ENCODE data around the gene PDXK. TPM values are rescaled to one million over a fixed set of nuclear protein-coding genes. Genes with fewer than 3 reads are reported as not detected.

The PDXK gene
- total RNA-seq, 2 donors from 2014 or later: 74.7 to 109 TPM

DNA sequence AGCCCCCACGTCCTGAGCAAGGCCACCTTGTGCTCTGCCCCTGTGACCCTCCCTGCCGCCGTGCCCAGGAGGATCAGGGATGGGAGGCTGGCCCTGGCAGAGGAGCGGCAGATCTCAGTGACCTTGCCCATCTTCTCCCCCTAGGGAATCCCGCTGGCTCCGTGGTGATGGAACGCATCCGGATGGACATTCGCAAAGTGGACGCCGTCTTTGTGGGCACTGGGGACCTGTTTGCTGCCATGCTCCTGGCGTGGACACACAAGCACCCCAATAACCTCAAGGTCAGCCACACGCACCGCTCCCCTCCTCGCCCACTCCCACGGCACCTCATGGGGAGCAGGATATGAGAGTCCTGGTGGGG lies 34.5 kb downstream of the PDXK start:
- no peak for DNase-seq (ENCODE audit: low spot score)
- intact Hi-C loops (cut with DNase I): loop anchor here in 1 of 2 donors (10.0 kb wide), 1 partner anchor 799 kb away; no protein-coding TSS in a partner anchor

DNA sequence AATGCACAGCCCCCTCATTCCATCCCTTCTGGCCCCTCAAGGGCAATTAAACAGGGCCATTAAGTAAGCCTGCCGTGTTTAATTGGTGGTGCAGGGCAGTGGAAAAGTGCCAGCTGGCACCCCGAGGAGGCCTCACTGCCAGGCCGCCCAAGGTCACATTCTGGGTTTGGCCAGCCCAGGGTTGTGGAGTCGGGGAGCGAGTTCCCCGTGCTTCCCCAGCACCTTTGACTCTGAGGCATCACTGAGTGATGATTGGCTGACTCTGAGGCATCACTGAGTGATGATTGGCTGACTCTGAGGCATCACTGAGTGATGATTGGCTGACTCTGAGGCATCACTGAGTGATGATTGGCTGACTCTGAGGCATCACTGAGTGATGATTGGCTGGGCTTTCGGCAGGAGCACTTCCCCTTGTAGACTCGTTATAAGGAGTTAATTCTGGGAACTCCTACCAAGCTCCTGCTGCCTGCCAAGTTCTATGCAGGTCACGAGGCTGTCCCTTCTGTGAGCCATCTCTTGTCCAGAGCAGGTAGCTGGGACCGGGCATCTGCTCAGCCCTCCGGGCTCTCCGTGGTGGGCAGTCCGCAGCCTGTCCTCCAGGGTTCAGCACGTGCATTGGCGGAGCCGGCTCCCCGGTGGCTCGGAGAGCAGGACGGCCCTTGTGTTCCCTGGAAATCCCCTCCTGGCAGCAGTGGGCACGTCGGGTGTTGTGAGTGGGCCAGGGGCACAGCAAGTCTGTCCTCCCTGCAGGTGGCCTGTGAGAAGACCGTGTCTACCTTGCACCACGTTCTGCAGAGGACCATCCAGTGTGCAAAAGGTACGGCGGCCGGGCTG lies 36.2 kb downstream of the PDXK start:
- DNase-seq (ENCODE audit: low spot score): no peak
- intact Hi-C loops (cut with DNase I): loop anchor here in 1 of 2 donors (10.0 kb wide), 1 partner anchor 800 kb away; no protein-coding TSS in a partner anchor

DNA sequence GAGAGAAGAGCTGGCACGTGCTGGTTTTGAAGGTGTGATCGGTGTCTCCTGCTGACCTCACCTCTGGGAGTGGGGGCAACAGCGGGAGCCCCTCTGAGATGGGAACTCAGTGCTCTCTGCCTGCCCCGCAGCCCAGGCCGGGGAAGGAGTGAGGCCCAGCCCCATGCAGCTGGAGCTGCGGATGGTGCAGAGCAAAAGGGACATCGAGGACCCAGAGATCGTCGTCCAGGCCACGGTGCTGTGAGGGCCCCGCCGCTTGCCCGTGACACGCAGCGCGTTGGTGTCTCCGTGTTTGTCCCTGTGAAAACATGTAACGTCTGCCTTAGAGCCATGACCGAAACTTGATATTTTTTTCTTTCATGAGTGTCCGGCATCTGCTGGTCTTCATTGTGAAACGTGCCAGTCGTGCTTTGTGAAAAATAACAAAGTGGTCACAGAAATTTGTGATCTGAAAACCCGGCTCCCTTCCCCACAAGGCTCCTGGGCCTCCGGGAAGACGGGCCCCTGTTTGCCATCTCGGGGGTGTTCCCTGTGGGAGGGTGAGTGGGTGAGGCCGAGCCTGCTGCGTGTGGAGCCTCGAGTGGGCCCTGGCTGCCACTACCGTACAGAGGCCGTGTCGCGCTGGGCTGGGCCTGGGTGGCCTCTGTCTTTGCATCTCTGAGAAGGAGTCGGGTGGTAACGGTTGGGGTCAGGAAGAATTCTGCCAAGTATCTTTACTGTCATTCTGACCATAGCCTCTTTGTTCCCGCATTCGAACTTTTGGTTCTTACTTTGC lies 37.1 kb downstream of the PDXK start:
- DNase-seq (ENCODE audit: low spot score): no peak
- intact Hi-C loops (cut with DNase I): loop anchor here in 1 of 2 donors (10.0 kb wide), 1 partner anchor 801 kb away; no protein-coding TSS in a partner anchor

DNA sequence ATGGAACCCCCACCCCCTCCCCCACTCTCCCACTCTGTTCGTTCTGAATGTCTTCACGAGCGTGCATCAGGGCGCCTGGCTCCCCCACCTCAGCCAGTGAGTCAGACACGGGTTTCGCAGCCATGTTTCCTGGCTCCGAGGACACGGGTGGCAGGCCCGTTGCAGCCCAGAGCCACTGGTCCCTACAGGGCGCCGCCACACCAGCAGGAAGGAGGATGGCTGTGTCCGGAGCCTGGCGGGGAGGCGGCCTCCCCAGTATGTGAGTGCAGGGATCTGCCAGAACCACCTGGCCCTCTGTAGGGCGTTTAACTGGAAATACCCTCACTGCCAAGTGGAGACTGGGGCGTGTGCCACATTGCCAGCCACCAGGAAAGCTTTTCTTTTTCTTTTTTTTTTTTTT lies 38.7 kb downstream of the PDXK start:
- no peak for DNase-seq (ENCODE audit: low spot score)

DNA sequence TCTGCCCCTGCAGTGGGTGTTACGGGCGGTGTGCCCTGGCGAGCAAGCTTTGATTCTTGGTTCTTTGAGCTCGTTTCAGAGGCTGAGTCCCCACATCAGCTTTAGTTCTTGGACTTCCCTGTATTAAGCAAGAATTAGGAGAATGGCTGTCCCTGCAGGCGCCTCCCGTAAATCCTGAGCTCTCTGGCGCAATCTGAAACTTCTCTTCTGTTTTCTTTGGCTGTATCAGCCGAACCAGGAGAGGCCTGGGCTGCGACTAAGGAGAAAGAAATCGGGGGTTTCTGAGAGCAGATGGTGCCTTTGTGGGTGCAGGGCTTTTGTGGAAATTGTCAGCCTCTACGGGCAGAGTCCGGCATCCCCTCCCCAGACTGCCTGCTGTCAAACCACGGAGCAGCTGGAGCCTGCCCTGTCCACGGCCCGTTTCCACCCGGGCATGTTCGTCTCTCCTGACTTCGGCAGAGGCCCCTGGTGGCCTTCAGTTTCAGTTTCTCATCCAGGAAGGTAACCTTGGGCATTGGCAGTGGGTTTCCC lies 39.2 kb downstream of the PDXK start:
- intact Hi-C loops (cut with DNase I): loop anchor here in 1 of 2 donors (10.0 kb wide), 1 partner anchor 803 kb away; no protein-coding TSS in a partner anchor
- no peak for DNase-seq (ENCODE audit: low spot score)

More for the DNA sequence above, 38.7 kb downstream of the PDXK start:
- intact Hi-C loops (cut with DNase I): loop anchor here in 1 of 2 donors (10.0 kb wide), 1 partner anchor 803 kb away; no protein-coding TSS in a partner anchor

DNA sequence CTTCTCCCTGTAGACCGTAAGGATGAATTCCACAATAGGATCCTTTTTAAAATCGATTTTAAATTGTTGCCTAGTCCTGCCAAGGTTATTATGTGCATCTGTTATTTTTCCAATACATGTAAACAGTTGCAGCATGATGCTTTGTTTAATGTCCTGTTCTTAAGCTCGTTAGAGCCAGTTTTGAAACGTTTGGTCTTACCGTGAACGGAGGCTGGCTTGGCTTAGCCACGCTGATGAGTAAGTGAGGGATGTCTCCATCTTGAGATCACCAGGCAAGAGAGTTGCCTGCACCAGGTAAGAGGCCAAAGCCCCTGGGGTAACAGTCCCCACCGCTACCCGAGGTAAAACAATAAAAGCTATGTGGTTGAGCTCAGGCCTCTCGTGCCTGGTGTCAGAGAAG lies 39.9 kb downstream of the PDXK start:
- DNase-seq (ENCODE audit: low spot score): no peak

DNA sequence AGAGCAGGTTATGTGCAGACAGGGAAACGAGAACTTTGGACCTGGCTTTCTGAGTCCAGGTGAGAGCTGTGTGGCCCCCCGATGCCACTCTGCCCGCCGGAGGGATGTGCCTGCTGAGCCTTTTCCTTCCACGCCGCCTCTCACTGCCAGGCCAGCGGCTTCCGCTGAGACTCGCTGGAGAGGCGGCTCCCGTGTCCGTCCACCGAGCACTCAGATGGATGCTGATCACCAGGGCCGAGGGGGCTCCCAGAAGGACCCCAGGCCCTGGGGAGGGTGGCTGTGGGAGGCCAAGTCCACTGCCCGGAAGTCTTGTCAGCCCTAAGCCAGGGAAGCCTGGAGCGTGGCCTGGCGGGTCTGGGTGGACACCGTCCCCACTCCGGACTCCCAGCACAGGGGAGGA lies 40.7 kb downstream of the PDXK start:
- intact Hi-C loops (cut with DNase I): loop anchor here in 1 of 2 donors (10.0 kb wide), 1 partner anchor 805 kb away; no protein-coding TSS in a partner anchor

More for the DNA sequence above, 39.9 kb downstream of the PDXK start:
- intact Hi-C loops (cut with DNase I): loop anchor here in 1 of 2 donors (10.0 kb wide), 1 partner anchor 804 kb away; no protein-coding TSS in a partner anchor

DNA sequence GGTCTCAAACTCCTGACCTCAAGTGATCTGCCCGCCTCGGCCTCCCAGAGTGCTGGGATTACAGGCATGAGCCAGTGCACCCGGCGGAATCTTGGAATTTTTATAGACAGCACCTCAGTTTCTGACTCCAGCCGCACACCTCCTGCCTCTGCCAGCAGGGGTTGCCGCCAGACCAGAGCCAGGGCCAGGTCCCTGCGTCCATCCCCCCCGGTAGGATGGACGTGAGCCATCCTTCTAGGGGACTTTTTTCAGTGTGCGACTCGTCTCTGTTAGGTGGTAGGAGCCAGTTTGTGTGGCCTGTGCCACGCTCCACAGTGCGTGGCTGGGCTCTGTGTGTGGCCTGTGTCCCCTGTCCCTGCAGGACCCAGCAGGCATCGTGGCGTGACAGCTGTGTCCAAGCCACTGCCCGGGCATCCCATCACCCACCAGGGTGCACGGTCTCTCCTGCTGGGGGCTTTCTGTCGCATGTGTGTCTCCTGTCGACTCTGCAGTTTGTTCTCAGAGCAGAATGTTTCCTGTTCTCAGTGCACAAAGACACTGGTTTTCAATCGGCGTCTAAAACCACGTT lies 41.5 kb downstream of the PDXK start:
- intact Hi-C loops (cut with DNase I): no loop called here
- DNase-seq (ENCODE audit: low spot score): no peak

More for the DNA sequence above, 40.7 kb downstream of the PDXK start:
- no peak for DNase-seq (ENCODE audit: low spot score)

DNA sequence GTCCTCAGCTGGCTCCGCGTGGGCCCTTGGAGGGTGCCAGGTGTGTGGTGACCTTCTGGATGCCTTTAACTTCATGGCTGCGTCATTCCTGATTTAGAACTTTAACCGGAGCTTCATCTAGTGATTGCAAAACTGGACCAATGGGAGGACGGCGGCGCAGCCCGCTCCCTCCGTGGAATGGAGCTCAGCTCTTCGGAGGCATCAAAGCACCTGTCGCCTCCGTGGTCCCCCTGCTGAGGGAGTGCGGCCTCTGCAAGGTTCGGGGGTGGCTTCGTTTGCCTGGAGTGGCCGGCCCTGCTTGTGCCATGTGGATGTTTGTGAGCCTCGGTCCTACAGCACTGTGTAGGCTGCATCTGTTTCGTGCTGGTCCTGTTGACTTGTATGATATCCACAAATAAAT lies 43.0 kb downstream of the PDXK start:
- DNase-seq (ENCODE audit: low spot score): no peak
- intact Hi-C loops (cut with DNase I): no loop called here

DNA sequence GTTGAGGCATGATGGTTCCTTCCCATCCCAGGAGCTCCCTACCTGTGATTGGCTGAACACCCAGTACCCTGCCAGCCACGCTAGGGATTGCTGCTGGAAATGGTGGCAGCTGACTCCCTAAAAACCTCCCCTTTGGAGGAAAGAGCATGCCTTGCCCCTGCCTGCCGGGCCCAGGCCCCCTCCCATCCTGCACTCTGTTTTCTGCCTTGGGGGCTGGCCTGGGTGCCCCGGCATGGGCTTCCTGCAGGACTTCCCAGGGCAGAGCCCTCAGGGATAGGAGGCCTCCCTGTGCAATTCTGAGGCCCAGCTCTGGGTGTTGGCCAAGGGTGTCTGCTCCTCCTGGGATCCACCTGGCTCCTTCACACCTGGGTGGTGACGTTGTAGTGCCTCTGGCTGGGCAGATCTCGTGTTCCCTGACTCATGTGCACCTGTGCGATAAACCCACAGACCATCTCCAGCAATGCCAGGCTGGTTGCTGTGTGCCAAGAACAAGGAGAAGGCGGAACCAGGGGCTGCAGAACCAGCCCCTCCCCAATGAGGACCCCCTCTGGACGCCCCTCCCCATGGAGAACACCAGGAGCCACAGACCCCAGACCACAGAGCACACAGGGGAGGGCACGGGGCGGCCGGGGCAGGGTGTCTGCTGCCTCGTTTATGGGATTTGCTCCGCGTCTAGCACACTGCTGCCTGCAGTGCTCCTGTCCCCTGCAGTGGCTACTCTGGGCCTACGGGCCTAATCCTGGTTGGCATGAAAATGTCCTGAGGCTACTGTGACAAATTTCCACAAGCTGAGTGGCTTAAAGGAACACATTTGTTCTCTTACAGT lies 43.6 kb downstream of the PDXK start:
- intact Hi-C loops (cut with DNase I): no loop called here
- DNase-seq (ENCODE audit: low spot score): no peak

DNA sequence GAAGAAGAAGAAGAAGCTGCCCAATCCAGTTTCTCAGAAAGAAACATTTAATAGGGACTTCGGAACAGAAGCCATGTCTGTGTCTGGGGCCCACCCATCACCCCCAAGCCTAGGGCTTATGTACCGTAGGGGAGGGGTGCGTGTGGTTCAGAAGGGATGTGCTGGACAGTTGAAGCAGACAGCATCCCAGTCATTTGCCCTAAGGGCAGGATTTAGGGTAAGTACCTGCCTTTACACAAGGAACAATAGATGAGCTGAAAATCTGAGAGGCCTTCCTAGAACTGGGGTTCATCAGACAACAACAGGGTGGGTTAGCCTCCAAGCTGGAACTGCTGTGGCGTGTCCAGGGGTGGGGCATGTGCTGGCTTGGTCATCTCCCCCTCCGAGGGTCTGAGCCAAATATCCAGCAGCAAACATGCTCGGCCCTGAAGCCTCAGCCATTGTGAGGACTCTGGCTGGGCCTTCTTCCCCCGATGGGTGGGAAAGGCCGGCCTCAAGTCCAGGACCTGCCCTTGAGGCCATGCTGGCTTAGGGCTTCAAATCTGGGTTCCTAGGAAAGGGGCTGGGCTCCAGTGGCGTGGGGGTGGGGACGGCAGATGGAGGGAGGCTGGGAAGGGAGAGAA lies 45.1 kb downstream of the PDXK start:
- DNase-seq (ENCODE audit: low spot score): no peak
- intact Hi-C loops (cut with DNase I): no loop called here

DNA sequence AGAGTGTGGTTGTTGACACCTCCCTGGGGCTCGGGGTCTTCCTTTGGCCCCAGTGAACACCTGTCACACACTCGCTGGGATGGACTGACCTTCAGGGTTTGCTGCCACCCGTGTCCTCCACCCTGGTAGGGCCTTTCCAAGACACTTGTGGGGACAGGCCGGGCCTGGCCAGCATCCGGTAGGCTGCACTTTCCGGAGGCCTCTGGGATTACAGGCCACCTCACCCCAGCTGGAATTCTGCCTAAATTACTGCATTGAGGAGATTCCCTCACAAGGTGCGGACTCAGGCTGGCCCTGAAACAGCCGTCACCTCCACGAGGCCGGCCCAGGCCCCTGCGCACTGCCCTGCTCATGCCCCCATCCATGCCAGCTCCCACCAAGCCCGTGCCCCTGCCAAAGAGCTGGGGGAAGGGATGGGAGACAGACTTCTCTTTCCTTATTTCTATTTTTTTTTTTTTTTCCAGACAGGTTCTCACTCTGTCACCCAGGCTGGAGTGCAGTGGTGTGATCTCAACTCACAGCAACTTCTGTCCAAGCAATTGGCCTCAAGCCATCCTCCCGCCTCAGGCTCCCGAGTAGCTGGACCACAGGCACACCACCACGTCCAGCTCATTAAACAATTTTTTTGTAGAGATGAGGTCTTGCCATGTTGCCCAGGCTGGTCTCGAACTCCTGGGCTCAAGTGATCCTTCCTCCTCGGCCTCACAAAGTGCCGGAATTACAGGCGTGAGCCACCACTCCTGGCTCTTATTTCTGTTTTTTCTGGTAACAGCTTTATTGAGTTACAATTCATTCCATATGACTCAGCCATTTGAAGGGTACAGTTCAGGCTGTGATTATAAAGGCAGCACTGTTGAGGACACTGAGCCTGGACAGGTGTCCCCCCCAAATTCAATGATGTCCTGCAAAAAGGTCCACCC lies 45.9 kb downstream of the PDXK start:
- DNase-seq (ENCODE audit: low spot score): no peak
- intact Hi-C loops (cut with DNase I): no loop called here

DNA sequence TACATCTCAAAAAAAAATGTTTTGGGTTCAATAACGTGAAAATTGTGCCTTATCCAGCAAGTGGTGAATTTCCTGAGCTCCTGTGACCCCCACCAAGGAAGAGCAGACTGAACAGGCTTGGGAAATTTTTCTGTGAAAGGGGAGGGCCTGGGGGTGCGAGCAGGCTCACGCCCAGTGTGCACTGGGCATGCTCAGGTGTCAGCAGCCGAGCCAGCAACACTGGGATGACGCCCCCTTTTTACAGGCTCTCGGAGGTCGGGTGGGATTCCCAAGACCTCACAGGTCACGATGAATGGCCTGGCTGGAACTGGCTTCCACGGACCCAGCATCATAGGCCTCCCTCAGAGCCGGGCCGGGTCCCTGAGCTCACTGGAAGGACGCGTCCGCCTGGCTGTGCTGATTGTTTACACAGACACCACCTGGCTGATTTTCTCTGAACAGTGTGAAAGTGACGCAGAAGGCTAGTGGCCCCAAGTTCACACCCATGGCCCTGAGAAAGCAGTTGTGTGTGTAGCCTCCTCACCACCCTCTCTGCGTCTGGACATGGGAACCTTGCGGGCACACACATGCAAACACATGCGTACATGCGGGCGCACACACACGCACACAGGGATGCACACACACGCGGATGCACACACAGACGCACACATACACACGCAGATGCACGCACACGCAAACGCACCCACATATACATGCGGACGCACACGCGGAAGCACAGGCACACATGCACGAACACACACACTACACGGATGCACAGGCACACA lies 48.0 kb downstream of the PDXK start:
- intact Hi-C loops (cut with DNase I): no loop called here
- no peak for DNase-seq (ENCODE audit: low spot score)

DNA sequence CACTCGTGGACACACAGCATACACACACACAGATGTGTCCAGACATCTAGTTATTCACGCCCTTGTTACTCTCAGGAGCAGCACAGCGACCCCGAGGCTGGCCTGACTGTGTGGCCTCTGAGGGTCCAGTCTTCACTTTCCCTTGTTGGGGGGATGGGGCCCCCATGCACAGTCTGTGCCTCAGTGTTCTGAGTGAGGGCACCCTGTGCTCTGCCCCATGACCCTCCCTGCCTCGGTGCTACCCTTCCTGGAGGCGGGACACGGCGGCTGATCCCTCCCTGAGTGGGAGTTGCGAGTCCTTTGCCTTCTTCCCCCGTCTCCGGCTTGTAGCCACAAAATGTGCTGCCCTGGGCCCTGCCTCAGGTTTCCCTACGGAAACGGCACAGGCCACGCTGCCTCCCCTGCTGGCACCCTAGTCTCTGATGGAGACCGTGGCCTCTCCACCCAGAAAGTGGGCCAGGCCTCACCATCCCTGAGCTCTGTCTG lies 48.6 kb downstream of the PDXK start:
- no peak for DNase-seq (ENCODE audit: low spot score)
- intact Hi-C loops (cut with DNase I): no loop called here

DNA sequence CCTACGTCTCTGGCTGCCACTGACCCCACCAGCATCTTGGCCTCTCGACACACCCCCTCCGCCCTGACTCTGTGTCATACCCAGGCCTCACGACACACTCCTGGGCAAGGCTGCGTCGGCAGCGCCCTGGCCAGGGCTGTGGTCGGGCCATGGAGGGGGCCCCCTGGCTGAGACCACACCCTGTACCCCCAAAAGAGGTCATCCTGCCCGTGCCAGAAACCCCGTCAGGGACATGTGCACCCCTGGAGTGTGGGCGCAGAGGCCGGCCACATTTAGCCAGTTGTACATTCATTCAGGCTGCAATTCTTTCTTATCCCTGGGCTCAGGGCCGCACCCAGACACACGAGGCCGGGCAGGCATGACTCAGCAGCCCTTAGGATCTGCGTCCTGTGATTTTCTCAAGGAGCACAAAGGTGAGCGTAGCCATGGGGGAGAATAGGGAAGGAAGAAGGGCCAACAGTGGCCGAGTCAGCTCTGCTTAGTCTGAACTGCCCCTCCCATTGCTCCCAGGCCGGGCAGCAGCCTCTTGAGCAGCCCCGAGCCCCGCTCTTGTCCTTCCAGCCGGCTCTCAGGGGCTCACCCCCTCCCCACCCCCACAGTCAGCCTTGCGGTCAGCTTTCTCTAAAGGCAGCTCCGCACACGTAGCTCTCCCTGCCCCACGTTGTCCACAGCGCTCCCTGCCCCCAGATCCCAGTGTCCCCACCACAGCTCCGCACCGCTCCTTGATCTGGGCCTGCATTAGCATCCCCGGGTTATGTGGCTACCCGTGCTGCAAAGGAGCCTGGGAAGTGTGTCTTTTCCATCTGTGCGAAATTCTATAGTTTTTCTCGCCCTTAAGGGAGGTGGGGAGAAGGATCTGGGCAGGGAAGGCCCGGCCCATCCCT lies 49.3 kb downstream of the PDXK start:
- intact Hi-C loops (cut with DNase I): no loop called here
- DNase-seq (ENCODE audit: low spot score): no peak

DNA sequence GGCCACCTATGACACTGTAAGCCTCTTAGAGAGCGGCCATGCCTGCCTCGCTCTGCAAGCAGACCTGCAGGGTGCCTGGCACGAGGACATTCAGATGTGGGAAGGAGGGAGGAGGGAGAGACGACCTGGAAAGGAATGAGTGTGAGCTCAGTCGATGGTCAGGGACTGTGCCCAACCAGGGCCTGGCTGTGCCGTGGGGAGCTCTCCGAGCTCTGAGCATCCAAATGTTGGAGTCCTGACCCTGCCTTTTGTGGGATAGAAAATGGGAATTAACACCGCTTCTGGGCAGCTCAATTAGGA lies 49.9 kb downstream of the PDXK start:
- intact Hi-C loops (cut with DNase I): no loop called here
- DNase-seq (ENCODE audit: low spot score): no peak

Data from posterior vena cava (tissue), 2 donors.